B cell (primary cell): ENCODE results near the gene FBXO3.

Experiments used
- CTCF ChIP-seq: fragments of 200-600 bp; IDR thresholded peaks from one replicate; pipeline ENCODE4 v1.8.0; 2022; ENCODE audit warnings: antibody characterized with exemption, mild to moderate bottlenecking
- EZH2 ChIP-seq: IDR thresholded peaks from 2 replicates; pipeline ENCODE4 v1.6.1; 2012; ENCODE audit warnings: borderline replicate concordance, low read depth, mild to moderate bottlenecking, moderate library complexity, low read length; ENCODE audit not compliant: insufficient read depth, poor library complexity, severe bottlenecking

- TF ChIP-seq CTCF (no peak), EZH2 (no peak)
Measured at GRCh38 chr11:33778675-33779074, 4.4 kb upstream of the FBXO3 start.
